Kidney (tissue), 11 donors: ENCODE results near the gene DMRTC1B. TPM values are rescaled to one million over a fixed set of nuclear protein-coding genes. Genes with fewer than 3 reads are reported as not detected.
A peak's percentile ranks its signal among the peaks of the same experiment; 100 is the strongest.
"Not testable (repeated sequence)": the region's sequence is repeated elsewhere in the genome, so short reads cannot be mapped to it uniquely, and the experiment has no call there.

Experiments used
- DNase-seq, 5 donors: peaks; one replicate each; pipeline ENCODE4 v3.0.0-alpha.2; 2013 to 2020
- FAIRE-seq: peaks from 2 replicates; lab custom pipeline; 2012; peaks lifted over from hg19 to GRCh38; lab: Jason Lieb, UNC
- H3K27ac ChIP-seq, 2 donors: one replicate each; pipeline ENCODE4 v1.7.0; 2013; ENCODE audit warnings: low read depth in 2 of 2, low read length in 2 of 2, inconsistent platforms in 1 of 2
- H3K27me3 ChIP-seq: one replicate; pipeline ENCODE4 v1.7.1; 2013; ENCODE audit warnings: low read length, inconsistent platforms; ENCODE audit not compliant: control insufficient read depth, insufficient read depth
- H3K36me3 ChIP-seq, 3 donors: one replicate each; pipeline versions ENCODE4 v1.7.0 to v1.7.1; 2013; ENCODE audit warnings: low read length in 3 of 3, control low read depth in 1 of 3, inconsistent platforms in 1 of 3; ENCODE audit not compliant: insufficient read depth in 3 of 3, control insufficient read depth in 2 of 3
- H3K4me1 ChIP-seq, 3 donors: one replicate each; pipeline versions ENCODE4 v1.7.0 to v1.7.1; 2013; ENCODE audit warnings: low read length in 3 of 3, inconsistent platforms in 1 of 3, low read depth in 1 of 3; ENCODE audit not compliant: control insufficient read depth in 2 of 3, insufficient read depth in 2 of 3
- H3K4me3 ChIP-seq, 3 donors: one replicate each; pipeline versions ENCODE4 v1.7.0 to v1.8.1; 2013; ENCODE audit warnings: low read length in 3 of 3, control low read depth in 1 of 3, inconsistent platforms in 1 of 3
- H3K9ac ChIP-seq, 3 donors: one replicate each; pipeline versions ENCODE4 v1.7.0 to v1.7.1; 2013; ENCODE audit warnings: low read length in 3 of 3, control low read depth in 1 of 3, inconsistent platforms in 1 of 3
- H3K9me3 ChIP-seq, 3 donors: one replicate each; pipeline versions ENCODE4 v1.7.0 to v1.7.1; 2013; ENCODE audit warnings: low read length in 3 of 3, control low read depth in 1 of 3, inconsistent platforms in 1 of 3; ENCODE audit not compliant: control insufficient read depth in 2 of 3, insufficient read depth in 1 of 3
- intact Hi-C: fragments of 100-400 bp; cut with DNase I; formaldehyde crosslinking; loops from one replicate; pipeline ENCODE4 v1.11.1; 2022
- polyA plus RNA-seq: library from polyadenylated mRNA; stranded (reverse); fragments of 350-450 nt; fragmentation: Illumina TruSeq; extraction: RNeasy Lipid Tissue Mini Kit (QIAGEN cat#74804); gene quantifications from one replicate; pipeline ENCODE4 v1.2.3, GENCODE V29; 2014; ENCODE audit warnings: low read depth, low replicate concordance; ENCODE audit not compliant: insufficient read depth
- total RNA-seq: library from RNA; stranded (reverse); fragmentation: NEBNext Ultra II Directional; extraction: Animal tissue kit (Norgen Biotek cat#: 25700); gene quantifications from one replicate; pipeline ENCODE4 v1.2.1, GENCODE V29; 2021
- donor health status: control.
- donor health status: control.
- donor health status: DM: yes; HTN: yes; CAD: no.
- donor health status: Normal renal cell carcinoma (clear cell type).

Gene DMRTC1B
- total and polyA plus RNA-seq, 2 donors from 2014 or later, result 2.0 to 3.9 TPM

GRCh38 chrX:72760454-72760853, 16.2 kb upstream of the DMRTC1B start:
- H3K36me3 ChIP-seq, FAIRE-seq, intact Hi-C loops, H3K4me1 ChIP-seq, DNase-seq, H3K9ac ChIP-seq, H3K9me3 ChIP-seq, H3K27ac ChIP-seq, H3K4me3 ChIP-seq, H3K27me3 ChIP-seq: not testable (repeated sequence)

- H3K36me3 ChIP-seq, H3K4me1 ChIP-seq, H3K9ac ChIP-seq, H3K9me3 ChIP-seq, H3K27me3 ChIP-seq, DNase-seq, H3K4me3 ChIP-seq, intact Hi-C loops, FAIRE-seq, H3K27ac ChIP-seq: not testable (repeated sequence)
These were observed 739 bp downstream of the DMRTC1B start for GRCh38 chrX:72777467-72777790.

GRCh38 chrX:72778146-72778545, 1.5 kb downstream of the DMRTC1B start:
- H3K4me3 ChIP-seq, H3K27me3 ChIP-seq, H3K9ac ChIP-seq, intact Hi-C loops, H3K27ac ChIP-seq, DNase-seq, H3K4me1 ChIP-seq, H3K9me3 ChIP-seq, H3K36me3 ChIP-seq, FAIRE-seq: not testable (repeated sequence)

GRCh38 chrX:72782560-72782959, 5.9 kb downstream of the DMRTC1B start, which contains the start of gene FAM236B:
Gene FAM236B, minus strand, starts transcription at chrX:72782660. Its CDS starts 100 bp downstream, at chrX:72782560.
- intact Hi-C loops, result not testable (repeated sequence)

GRCh38 chrX:72783365-72783936, 6.8 kb downstream of the DMRTC1B start:
- FAIRE-seq, DNase-seq, H3K36me3 ChIP-seq, intact Hi-C loops, H3K4me3 ChIP-seq, H3K27ac ChIP-seq, H3K27me3 ChIP-seq, H3K4me1 ChIP-seq, H3K9me3 ChIP-seq, H3K9ac ChIP-seq: not testable (repeated sequence)

More at GRCh38 chrX:72782560-72782959, 5.9 kb downstream of the DMRTC1B start, which contains the start of gene FAM236B:
- not testable (repeated sequence) for FAIRE-seq, H3K4me1 ChIP-seq, H3K27ac ChIP-seq, H3K9me3 ChIP-seq, H3K27me3 ChIP-seq, H3K36me3 ChIP-seq, H3K9ac ChIP-seq, DNase-seq, H3K4me3 ChIP-seq

GRCh38 chrX:72783964-72784363, 7.3 kb downstream of the DMRTC1B start:
- FAIRE-seq, H3K9ac ChIP-seq, H3K36me3 ChIP-seq, H3K4me1 ChIP-seq, H3K27me3 ChIP-seq, H3K9me3 ChIP-seq, H3K27ac ChIP-seq, DNase-seq, intact Hi-C loops, H3K4me3 ChIP-seq: not testable (repeated sequence)

GRCh38 chrX:72788142-72788541, 11.5 kb downstream of the DMRTC1B start:
- FAIRE-seq, H3K27ac ChIP-seq, DNase-seq, H3K9ac ChIP-seq, H3K9me3 ChIP-seq, intact Hi-C loops, H3K27me3 ChIP-seq, H3K36me3 ChIP-seq, H3K4me3 ChIP-seq, H3K4me1 ChIP-seq: not testable (repeated sequence)

GRCh38 chrX:72790390-72790789, 13.7 kb downstream of the DMRTC1B start:
- H3K4me3 ChIP-seq, H3K9me3 ChIP-seq, H3K27me3 ChIP-seq, H3K4me1 ChIP-seq, intact Hi-C loops, H3K36me3 ChIP-seq, FAIRE-seq, H3K27ac ChIP-seq, H3K9ac ChIP-seq: not testable (repeated sequence)
- DNase-seq, result peak in 1 of 5 donors; percentile 10
